ENCODE data around the gene COMMD1. TPM values are rescaled to one million over a fixed set of nuclear protein-coding genes. Genes with fewer than 3 reads are reported as not detected.
"Not testable (repeated sequence)": the region's sequence is repeated elsewhere in the genome, so short reads cannot be mapped to it uniquely, and the experiment has no call there.

The COMMD1 gene
- total RNA-seq, 1 experiment from 2014 or later = 8.6 TPM

- DNase-seq (ENCODE audit: low spot score) = no peak
These were observed 56.9 kb downstream of the COMMD1 start for GRCh38 chr2:61962095-61962984.

GRCh38 chr2:61966087-61966727 is 60.7 kb downstream of the COMMD1 start:
- DNase-seq (ENCODE audit: low spot score) = no peak

GRCh38 chr2:61967262-61967661 is 61.8 kb downstream of the COMMD1 start:
- no peak for DNase-seq (ENCODE audit: low spot score)

GRCh38 chr2:61969376-61969775 is 63.9 kb downstream of the COMMD1 start:
- no peak for DNase-seq (ENCODE audit: low spot score)

GRCh38 chr2:61970807-61971556 is 65.5 kb downstream of the COMMD1 start:
- DNase-seq (ENCODE audit: low spot score) = no peak

- no peak for DNase-seq (ENCODE audit: low spot score)
These were observed 73.0 kb downstream of the COMMD1 start for GRCh38 chr2:61978522-61978921.

- DNase-seq (ENCODE audit: low spot score) = no peak
These were observed 75.3 kb downstream of the COMMD1 start for GRCh38 chr2:61980758-61981157.

- no peak for DNase-seq (ENCODE audit: low spot score)
These were observed 79.2 kb downstream of the COMMD1 start for GRCh38 chr2:61984682-61985081.

GRCh38 chr2:61988462-61989366 is 83.2 kb downstream of the COMMD1 start:
- DNase-seq (ENCODE audit: low spot score) = no peak

GRCh38 chr2:61993422-61994024 is 88.0 kb downstream of the COMMD1 start:
- DNase-seq (ENCODE audit: low spot score) = peak; percentile 71

- DNase-seq (ENCODE audit: low spot score) = no peak
These were observed 89.1 kb downstream of the COMMD1 start for GRCh38 chr2:61994531-61994930.

GRCh38 chr2:61995065-61995464 is 89.6 kb downstream of the COMMD1 start:
- no peak for DNase-seq (ENCODE audit: low spot score)

GRCh38 chr2:61995515-61995914 is 90.0 kb downstream of the COMMD1 start:
- DNase-seq (ENCODE audit: low spot score) = no peak

- DNase-seq (ENCODE audit: low spot score) = no peak
These were observed 93.0 kb downstream of the COMMD1 start for GRCh38 chr2:61998426-61998825.

- no peak for DNase-seq (ENCODE audit: low spot score)
These were observed 95.1 kb downstream of the COMMD1 start for GRCh38 chr2:62000538-62000937.

- no peak for DNase-seq (ENCODE audit: low spot score)
These were observed 96.0 kb downstream of the COMMD1 start for GRCh38 chr2:62001431-62001830.

GRCh38 chr2:62004428-62004827 is 99.0 kb downstream of the COMMD1 start:
- DNase-seq (ENCODE audit: low spot score) = not testable (repeated sequence)

- DNase-seq (ENCODE audit: low spot score) = no peak
These were observed 102.1 kb downstream of the COMMD1 start for GRCh38 chr2:62007555-62007954.

GRCh38 chr2:62010632-62011256 is 105.3 kb downstream of the COMMD1 start:
- DNase-seq (ENCODE audit: low spot score) = no peak

- DNase-seq (ENCODE audit: low spot score) = no peak
These were observed 108.2 kb downstream of the COMMD1 start for GRCh38 chr2:62013641-62014040.
